Left renal cortex interstitium (tissue), 4 donors: Measurements from ENCODE around the gene ZFYVE16. TPM values are rescaled to one million over a fixed set of nuclear protein-coding genes. Genes with fewer than 3 reads are reported as not detected.
"Not testable (repeated sequence)": the region's sequence is repeated elsewhere in the genome, so short reads cannot be mapped to it uniquely, and the experiment has no call there.

Source experiments
- DNase-seq, 4 donors: peaks; one replicate each; pipeline ENCODE4 v3.0.0-alpha.2; 2013; ENCODE audit warnings: low read depth in 4 of 4, low spot score in 2 of 4, missing footprints in 1 of 4
- polyA plus RNA-seq, 4 donors: library from polyadenylated mRNA; unstranded; fragments of 120-200 nt; gene quantifications; one replicate each; pipeline ENCODE4 v1.2.1, GENCODE V29; 2013; ENCODE audit not compliant: insufficient read length in 4 of 4

The ZFYVE16 gene
- 10 to 100 TPM; 56.0 to 95.0 (median 68.6) TPM for polyA plus RNA-seq

- DNase-seq, result peak; percentile 97 to 98 (median 97)
Observed at GRCh38 chr5:80407735-80408483, at the start of gene ZFYVE16. Gene ZFYVE16 (plus strand): TSS chr5:80408064. CDS start chr5:80434148, 26,084 bp downstream.

DNA sequence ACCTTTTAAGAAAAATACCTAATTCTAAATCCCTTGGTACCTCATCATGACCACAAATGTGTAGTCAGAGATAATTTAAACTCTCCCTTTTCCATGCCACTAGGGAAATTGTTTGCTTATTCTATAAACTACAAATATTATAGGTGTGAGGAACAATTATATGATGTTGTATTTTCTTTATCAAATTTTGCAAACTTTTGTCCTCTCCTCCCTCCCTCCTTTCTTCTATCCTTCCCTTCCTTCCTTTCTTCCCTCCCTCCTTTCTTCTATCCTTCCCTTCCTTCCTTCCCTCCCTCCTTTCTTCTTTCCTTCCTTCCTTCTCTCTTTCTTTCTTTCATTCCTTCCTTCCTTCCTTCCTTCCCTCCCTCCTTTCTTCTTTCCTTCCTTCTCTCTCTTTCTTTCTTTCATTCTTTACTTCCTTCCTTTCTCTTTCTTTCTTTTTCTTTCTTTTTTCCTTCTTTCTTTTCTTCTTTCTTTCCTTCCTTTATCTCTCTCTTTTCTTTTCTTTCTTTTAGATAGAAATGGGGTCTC, 46.9 kb upstream of the ZFYVE16 start:
- DNase-seq, result no peak

- no peak for DNase-seq
Observed at GRCh38 chr5:80364892-80365291, 43.0 kb upstream of the ZFYVE16 start.

DNA sequence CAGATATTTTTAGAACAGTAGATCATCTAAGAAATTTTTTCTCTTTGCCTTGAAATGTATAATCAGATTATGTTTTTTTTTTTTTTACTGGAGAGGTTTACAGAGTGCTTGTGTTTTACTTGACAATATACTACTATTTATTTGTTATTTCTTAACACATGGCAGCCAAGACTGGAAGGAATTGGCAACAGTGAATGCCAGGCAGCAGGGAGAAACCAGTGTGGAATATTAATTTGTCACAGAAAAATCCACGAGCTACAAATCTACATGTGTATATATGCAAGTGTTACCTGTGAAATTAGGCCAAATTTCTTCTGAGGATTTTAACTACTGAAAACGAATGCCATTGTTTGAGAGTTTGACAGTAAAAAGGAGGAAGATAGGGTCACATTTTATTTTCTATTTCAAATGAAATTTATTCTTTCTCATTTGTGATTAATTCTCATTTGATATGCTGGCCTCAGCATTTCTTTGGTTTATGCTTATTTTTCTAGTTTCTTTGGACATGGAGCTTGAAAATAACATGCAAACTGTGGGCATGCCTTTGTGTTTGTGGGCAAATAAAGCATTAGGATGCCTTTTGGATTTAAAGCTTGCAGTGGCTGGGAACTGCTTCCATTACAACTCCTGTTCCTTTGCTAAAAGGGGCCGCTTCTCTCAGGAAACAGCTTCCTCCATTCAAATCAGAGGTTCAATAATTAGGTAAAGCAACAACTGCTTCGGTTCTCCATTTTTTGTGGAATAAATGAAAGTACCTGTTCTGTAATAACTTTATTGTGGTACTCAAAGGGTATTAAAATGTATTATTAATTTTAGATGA, 39.0 kb upstream of the ZFYVE16 start:
- DNase-seq, result no peak

GRCh38 chr5:80369521-80369920, 38.3 kb upstream of the ZFYVE16 start:
- DNase-seq, result no peak

- no peak for DNase-seq
Observed at GRCh38 chr5:80370390-80370789, 37.5 kb upstream of the ZFYVE16 start.

GRCh38 chr5:80372780-80373179, 35.1 kb upstream of the ZFYVE16 start:
- no peak for DNase-seq

DNA sequence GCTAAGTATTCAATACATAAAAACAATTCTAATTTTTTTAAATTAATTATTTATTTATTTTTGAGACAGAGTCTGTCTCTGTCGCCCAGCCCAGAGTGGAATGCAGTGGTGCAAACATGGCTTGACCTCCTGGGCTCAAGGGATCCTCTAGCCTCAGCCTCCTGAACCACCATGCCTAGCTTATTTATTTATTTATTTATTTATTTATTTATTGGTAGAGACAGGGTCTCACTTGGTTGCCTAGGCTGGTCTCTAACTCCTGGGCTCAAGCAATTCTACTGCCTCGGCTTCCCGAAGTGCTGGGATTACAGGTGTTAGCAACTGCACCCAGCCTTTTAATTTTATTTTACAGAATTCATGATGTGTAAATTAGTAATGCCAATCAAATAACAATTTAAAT, 33.7 kb upstream of the ZFYVE16 start:
- no peak for DNase-seq

GRCh38 chr5:80376557-80376956, 31.3 kb upstream of the ZFYVE16 start:
- DNase-seq, result no peak

- no peak for DNase-seq
Observed at GRCh38 chr5:80382488-80382887, 25.4 kb upstream of the ZFYVE16 start.

DNA sequence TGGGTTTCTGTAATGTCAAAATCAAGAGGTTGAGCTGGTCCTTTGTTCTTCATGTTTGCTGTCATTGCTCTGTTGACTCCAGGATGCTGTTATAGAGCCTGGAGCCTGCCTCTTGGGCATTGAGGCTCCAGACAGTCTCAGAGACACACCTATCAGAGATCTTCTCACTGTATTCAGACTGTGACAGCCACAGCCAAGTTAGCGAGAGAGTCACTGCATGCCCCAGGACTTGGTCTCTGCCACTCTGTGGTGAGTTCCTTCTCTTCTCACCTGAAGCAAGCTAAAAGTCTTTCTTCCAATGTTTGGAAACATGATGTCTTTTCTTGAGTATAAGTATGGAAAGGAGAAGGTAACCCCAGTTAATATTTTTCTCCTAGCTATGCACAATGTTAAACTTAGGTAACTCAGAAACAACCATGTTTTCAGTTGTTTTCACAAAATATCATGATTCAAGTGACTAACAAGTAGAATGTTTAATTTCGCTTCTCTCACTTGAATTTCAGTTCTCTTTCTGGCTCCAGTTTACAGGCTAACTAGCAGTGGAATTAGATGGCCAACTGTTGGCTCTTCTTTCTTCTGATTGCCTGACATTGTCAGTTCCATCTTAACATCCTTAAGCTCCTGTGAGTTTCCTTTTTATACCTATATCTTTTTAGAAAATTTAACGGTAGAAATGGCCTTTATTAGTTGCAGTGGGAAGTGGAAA, 20.6 kb upstream of the ZFYVE16 start:
- DNase-seq, result no peak

DNA sequence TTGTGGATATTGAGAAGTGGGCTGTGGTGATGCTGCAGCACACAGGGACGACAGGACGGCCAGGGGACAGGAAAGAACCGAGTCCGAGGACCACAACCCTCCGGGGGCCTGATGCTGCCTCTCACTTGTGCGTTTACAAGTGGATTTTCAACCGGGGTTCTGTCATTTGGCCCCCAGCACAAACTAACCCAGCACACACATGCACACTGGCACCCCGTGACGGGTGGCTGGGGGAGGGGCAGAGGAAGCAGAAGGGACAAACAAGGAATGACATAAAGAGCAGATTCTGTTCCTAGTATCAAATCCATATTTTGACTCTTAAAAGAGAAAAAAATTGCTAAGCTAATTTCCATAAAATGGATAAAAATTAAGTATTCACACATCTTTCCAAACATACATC, 18.3 kb upstream of the ZFYVE16 start:
- no peak for DNase-seq

GRCh38 chr5:80390413-80390812, 17.5 kb upstream of the ZFYVE16 start:
- not testable (repeated sequence) for DNase-seq

DNA sequence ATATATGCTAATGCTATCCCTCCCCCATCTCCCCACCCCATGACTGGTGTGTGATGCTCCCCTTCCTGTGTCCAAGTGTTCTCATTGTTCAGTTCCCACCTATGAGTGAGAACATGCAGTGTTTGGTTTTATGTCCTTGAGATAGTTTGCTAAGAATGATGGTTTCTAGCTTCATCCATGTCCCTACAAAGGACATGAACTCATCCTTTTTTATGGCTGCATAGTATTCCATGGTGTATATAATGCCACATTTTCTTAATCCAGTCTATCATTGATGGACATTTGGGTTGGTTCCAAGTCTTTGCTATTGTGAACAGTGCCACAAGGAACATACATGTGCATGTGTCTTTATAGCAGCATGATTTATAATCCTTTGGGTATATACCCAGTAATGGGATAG, 16.6 kb upstream of the ZFYVE16 start:
- not testable (repeated sequence) for DNase-seq

GRCh38 chr5:80399526-80400239, 8.2 kb upstream of the ZFYVE16 start:
- no peak for DNase-seq

DNA sequence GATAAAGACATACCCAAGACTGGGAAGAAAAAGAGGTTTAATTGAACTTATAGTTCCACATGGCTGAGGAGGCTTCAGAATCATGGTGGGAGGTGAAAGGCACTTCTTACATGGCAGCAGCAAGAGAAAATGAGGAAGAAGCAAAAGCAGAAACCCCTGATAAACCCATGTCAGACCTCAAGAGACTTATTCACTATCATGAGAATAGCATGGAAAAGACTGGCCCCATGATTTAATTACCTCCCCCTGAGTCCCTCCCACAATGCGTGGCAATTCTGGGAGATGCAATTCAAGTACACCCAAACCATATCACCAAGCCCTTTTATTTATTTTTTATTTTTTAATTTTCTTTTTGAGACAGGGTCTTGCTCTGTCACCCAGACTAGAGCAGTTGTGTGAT, 7.5 kb upstream of the ZFYVE16 start:
- DNase-seq, result not testable (repeated sequence)

- no peak for DNase-seq
Observed at GRCh38 chr5:80403782-80404181, 4.1 kb upstream of the ZFYVE16 start.

DNA sequence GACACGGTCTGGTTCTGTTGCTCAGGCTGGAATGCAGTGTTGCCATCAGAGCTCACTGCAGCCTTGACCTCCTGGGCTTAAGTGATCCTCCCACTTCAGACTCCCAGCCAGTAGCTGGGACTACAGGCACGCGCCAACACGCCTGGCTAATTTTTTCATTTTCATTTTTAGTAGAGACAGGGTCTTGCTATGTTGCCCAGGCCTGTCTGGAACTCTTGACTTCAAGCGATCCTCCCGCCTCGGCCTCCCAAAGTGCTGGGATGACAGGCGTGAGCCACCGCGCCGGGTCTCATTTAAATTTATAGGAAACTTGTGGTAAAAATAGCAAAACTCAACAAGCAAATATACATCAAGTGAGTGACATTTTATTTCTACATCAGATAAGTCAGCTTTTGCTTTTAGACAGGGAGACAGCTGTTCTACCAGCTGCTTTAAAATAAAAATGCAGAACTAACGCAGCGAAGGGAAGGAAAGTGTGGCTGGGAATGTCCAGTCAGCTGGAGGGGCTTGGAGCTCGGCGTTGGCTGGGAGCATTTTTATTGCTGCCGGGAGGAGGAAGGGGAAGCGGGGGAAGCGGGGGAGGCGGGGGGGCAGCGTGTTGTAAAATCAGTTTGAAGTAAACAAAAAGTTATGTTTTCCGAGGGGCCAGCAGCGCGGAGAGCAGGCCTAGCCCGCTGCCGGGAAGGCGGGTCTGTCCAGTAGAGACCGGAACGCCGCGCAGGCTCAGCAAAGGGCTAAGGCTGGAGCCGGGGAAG, 707 bp upstream of the ZFYVE16 start:
- DNase-seq, result peak in 1 of 4 donors; percentile 0
